Neutrophil (primary cell): ENCODE results near the gene SNX30.
A peak's percentile ranks its signal among the peaks of the same experiment; 100 is the strongest.

ENCODE experiments used
- H3K27ac ChIP-seq: fragments of 200-600 bp; sonication (generic); 2 replicates; pipeline ENCODE4 v1.5.1; 2016; ENCODE audit warnings: mild to moderate bottlenecking, moderate library complexity
- H3K27me3 ChIP-seq: fragments of 200-600 bp; sonication (generic); 2 replicates; pipeline ENCODE4 v1.6.0; 2016; ENCODE audit warnings: mild to moderate bottlenecking
- H3K36me3 ChIP-seq: fragments of 200-600 bp; sonication (generic); 2 replicates; pipeline ENCODE4 v1.5.1; 2017
- H3K4me1 ChIP-seq, 2 experiments: fragments of 200-600 bp in 1 of 2; sonication (generic) in 1 of 2; 1 replicate in 1 of 2; 2 replicates in 1 of 2; pipeline versions ENCODE4 v1.5.1 to v1.6.1; 2013 to 2016; ENCODE audit warnings: low read depth in 1 of 2, low read length in 1 of 2, mild to moderate bottlenecking in 1 of 2, moderate library complexity in 1 of 2; ENCODE audit not compliant: control insufficient read depth in 1 of 2, insufficient read depth in 1 of 2
- H3K4me3 ChIP-seq, 2 experiments: fragments of 200-600 bp in 1 of 2; sonication (generic) in 1 of 2; 1 replicate in 1 of 2; 2 replicates in 1 of 2; pipeline ENCODE4 v1.5.1; 2013 to 2016; ENCODE audit warnings: low read depth in 1 of 2, low read length in 1 of 2, mild to moderate bottlenecking in 1 of 2, moderate library complexity in 1 of 2
- H3K9me3 ChIP-seq: fragments of 200-600 bp; sonication (generic); 2 replicates; pipeline ENCODE4 v1.5.1; 2016
- TF ChIP-seq, protein P1 (sequence below): fragments of 200-600 bp; sonication (generic); IDR thresholded peaks from 2 replicates; pipeline ENCODE4 v1.5.1; 2016; ENCODE audit warnings: antibody characterized with exemption

SNX30 gene

GRCh38 chr9:112750016-112750763, at the start of gene SNX30:
TSS of gene SNX30 (plus strand) at chr9:112750760. CDS start at chr9:112751002, 242 bp downstream.
- Histone ChIP-seq H3K9me3 (no peaks in the 10 kb centered on the region), H3K27me3 (no peaks in the 10 kb centered on the region), H3K36me3 (no peaks in the 10 kb centered on the region), H3K27ac (peak within 1 kb of the TSS; percentile 78), H3K4me1 (peaks cover 35 to 49% of the 10 kb centered on the region in 2 experiments), H3K4me3 (peak within 1 kb of the TSS; percentile 86 to 90)
- TF ChIP-seq, protein P1, sequence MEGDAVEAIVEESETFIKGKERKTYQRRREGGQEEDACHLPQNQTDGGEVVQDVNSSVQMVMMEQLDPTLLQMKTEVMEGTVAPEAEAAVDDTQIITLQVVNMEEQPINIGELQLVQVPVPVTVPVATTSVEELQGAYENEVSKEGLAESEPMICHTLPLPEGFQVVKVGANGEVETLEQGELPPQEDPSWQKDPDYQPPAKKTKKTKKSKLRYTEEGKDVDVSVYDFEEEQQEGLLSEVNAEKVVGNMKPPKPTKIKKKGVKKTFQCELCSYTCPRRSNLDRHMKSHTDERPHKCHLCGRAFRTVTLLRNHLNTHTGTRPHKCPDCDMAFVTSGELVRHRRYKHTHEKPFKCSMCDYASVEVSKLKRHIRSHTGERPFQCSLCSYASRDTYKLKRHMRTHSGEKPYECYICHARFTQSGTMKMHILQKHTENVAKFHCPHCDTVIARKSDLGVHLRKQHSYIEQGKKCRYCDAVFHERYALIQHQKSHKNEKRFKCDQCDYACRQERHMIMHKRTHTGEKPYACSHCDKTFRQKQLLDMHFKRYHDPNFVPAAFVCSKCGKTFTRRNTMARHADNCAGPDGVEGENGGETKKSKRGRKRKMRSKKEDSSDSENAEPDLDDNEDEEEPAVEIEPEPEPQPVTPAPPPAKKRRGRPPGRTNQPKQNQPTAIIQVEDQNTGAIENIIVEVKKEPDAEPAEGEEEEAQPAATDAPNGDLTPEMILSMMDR = peak; percentile 59

DNA sequence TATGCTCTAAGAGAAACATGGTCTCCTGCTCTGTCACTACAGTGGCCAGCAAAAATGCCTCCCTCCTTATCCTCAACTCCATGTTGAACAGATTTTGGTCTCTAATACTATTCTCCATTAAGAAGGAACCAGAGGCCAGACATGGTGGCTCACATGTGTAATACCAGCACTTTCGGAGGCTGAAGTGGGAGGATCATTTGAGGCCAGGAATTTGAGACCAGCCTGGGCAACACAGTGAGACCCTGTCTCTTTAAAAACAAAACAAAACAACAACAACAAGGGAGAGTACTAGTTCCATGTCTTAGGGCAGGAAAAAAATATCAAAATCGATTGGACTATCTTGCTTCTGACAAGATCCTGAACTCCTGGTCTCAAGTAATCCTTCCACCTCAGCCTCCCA, 47.3 kb upstream of the SNX30 start:
- H3K9me3 ChIP-seq = no peaks in the 10 kb centered on the region
- no peaks in the 10 kb centered on the region for H3K27me3 ChIP-seq
- TF ChIP-seq, protein P1 = no peak
- no peak overlapping the region for H3K27ac ChIP-seq
- H3K4me3 ChIP-seq = no peak overlapping the region
- no peaks in the 10 kb centered on the region for H3K4me1 ChIP-seq
- H3K36me3 ChIP-seq = peaks cover 28% of the 10 kb centered on the region

GRCh38 chr9:112705768-112706427, 44.7 kb upstream of the SNX30 start:
- TF ChIP-seq, protein P1 = no peak
- H3K4me1 ChIP-seq = no peaks in the 10 kb centered on the region
- H3K27me3 ChIP-seq = no peaks in the 10 kb centered on the region
- no peak overlapping the region for H3K27ac ChIP-seq
- peaks cover 18% of the 10 kb centered on the region for H3K36me3 ChIP-seq
- no peaks in the 10 kb centered on the region for H3K9me3 ChIP-seq
- no peak overlapping the region for H3K4me3 ChIP-seq

GRCh38 chr9:112711050-112711689, 39.4 kb upstream of the SNX30 start:
- no peak overlapping the region for H3K27ac ChIP-seq
- no peaks in the 10 kb centered on the region for H3K27me3 ChIP-seq
- TF ChIP-seq, protein P1 = no peak
- H3K4me3 ChIP-seq = no peak overlapping the region
- no peaks in the 10 kb centered on the region for H3K9me3 ChIP-seq
- H3K4me1 ChIP-seq = no peaks in the 10 kb centered on the region
- H3K36me3 ChIP-seq = peaks cover 13% of the 10 kb centered on the region

GRCh38 chr9:112712678-112713077, 37.9 kb upstream of the SNX30 start:
- peaks cover 13% of the 10 kb centered on the region for H3K36me3 ChIP-seq
- H3K27ac ChIP-seq = no peak overlapping the region
- H3K27me3 ChIP-seq = no peaks in the 10 kb centered on the region
- H3K4me3 ChIP-seq = no peak overlapping the region
- TF ChIP-seq, protein P1 = no peak
- peaks cover 5 to 8% of the 10 kb centered on the region in 2 experiments for H3K4me1 ChIP-seq
- H3K9me3 ChIP-seq = no peaks in the 10 kb centered on the region
